MM.1S (cell line): ENCODE results near the gene MMP15.
"Not testable (repeated sequence)": the region's sequence is repeated elsewhere in the genome, so short reads cannot be mapped to it uniquely, and the experiment has no call there.

ENCODE experiments used
- DNase-seq: peaks from one replicate; pipeline ENCODE4 v3.0.0-alpha.2; 2015
- H2AFZ ChIP-seq: fragments of 300-600 bp; sonication (generic); 2 replicates; pipeline ENCODE4 v1.6.0; 2016; ENCODE audit warnings: antibody characterized with exemption, low read length
- H3F3A ChIP-seq: fragments of 300-600 bp; sonication (generic); 2 replicates; pipeline ENCODE4 v1.6.1; 2016; ENCODE audit warnings: mild to moderate bottlenecking, antibody characterized with exemption, low read length, moderate library complexity, mixed read lengths; ENCODE audit not compliant: insufficient read depth
- H3K27ac ChIP-seq: fragments of 300-600 bp; sonication (generic); 2 replicates; pipeline ENCODE4 v1.5.1; 2016; ENCODE audit warnings: mild to moderate bottlenecking, low read length
- H3K27me3 ChIP-seq: fragments of 300-600 bp; sonication (generic); replicated peaks from 2 replicates; pipeline ENCODE4 v1.6.0; 2016; ENCODE audit warnings: low read length; ENCODE audit not compliant: insufficient read depth
- H3K36me3 ChIP-seq: fragments of 300-600 bp; sonication (generic); replicated peaks from 2 replicates; pipeline ENCODE4 v1.6.1; 2016; ENCODE audit warnings: mild to moderate bottlenecking, low read length, mixed read lengths; ENCODE audit not compliant: insufficient read depth
- H3K4me1 ChIP-seq: fragments of 300-600 bp; sonication (generic); 2 replicates; pipeline ENCODE4 v1.6.1; 2016; ENCODE audit warnings: low read length, mixed read lengths
- H3K4me2 ChIP-seq: fragments of 300-600 bp; sonication (generic); 2 replicates; pipeline ENCODE4 v1.6.0; 2016; ENCODE audit warnings: low read depth, low read length
- H3K4me3 ChIP-seq: fragments of 300-600 bp; sonication (generic); 2 replicates; pipeline ENCODE4 v1.5.1; 2016; ENCODE audit warnings: low read length, mixed read lengths
- H3K79me2 ChIP-seq: fragments of 300-600 bp; sonication (generic); 2 replicates; pipeline ENCODE4 v1.6.1; 2016; ENCODE audit warnings: mixed run types, low read length, mixed read lengths
- H3K9ac ChIP-seq: fragments of 300-600 bp; sonication (generic); 2 replicates; pipeline ENCODE4 v1.6.1; 2016; ENCODE audit warnings: low read length, mixed read lengths
- H3K9me2 ChIP-seq: fragments of 300-600 bp; sonication (generic); replicated peaks from 2 replicates; pipeline ENCODE4 v1.6.1; 2016; ENCODE audit warnings: mild to moderate bottlenecking, low read length, mixed read lengths; ENCODE audit not compliant: insufficient read depth
- H3K9me3 ChIP-seq: fragments of 300-600 bp; sonication (generic); replicated peaks from 2 replicates; pipeline ENCODE4 v1.6.1; 2016; ENCODE audit warnings: mild to moderate bottlenecking, low read length, mixed read lengths; ENCODE audit not compliant: insufficient read depth
- H4K20me1 ChIP-seq: fragments of 300-600 bp; sonication (generic); 2 replicates; pipeline ENCODE4 v1.6.1; 2016; ENCODE audit warnings: mild to moderate bottlenecking, low read length, moderate library complexity, mixed read lengths; ENCODE audit not compliant: insufficient read depth
- EZH2 ChIP-seq: fragments of 300-600 bp; sonication (generic); optimal IDR thresholded peaks from 2 replicates; pipeline ENCODE3; 2017; ENCODE audit warnings: low read depth, mild to moderate bottlenecking, antibody characterized with exemption, low read length, mixed read lengths
- EZH2phosphoT487 ChIP-seq: fragments of 300-600 bp; sonication (generic); IDR thresholded peaks from 2 replicates; pipeline ENCODE4 v1.6.1; 2018; ENCODE audit warnings: antibody characterized with exemption, low read length
- TF ChIP-seq, protein P1 (sequence below): fragments of 300-600 bp; sonication (generic); IDR thresholded peaks from 2 replicates; pipeline ENCODE4 v1.5.1; 2016; ENCODE audit warnings: antibody characterized with exemption, low read length, mixed read lengths

MMP15 gene

DNA sequence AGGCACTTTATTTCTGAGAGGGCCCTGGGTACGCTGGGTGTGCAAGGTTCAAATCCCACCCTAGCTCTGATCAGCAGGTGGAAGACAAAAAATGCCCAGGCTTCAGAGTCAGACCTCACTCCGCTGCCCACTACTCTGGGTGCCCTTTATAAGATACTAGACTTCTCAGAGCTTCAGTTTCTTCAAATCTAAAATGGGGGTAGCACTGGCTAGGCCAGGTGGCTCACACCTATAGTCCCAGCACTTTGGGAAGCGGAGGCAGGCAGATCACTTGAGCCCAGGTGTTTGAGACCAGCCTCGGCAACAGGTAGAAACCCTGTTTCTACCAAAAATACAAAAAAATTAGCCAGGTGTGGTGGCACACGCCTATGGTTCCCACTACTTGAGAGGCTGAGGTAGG lies 22.6 kb upstream of the MMP15 start:
- Histone ChIP-seq H3F3A (peaks cover 14% of the 10 kb centered on the region), H3K9me3 (no peaks in the 10 kb centered on the region), H4K20me1 (no peaks in the 10 kb centered on the region), H3K4me1 (peaks cover 16% of the 10 kb centered on the region), H3K9me2 (no peaks in the 10 kb centered on the region), H3K4me3 (no peak overlapping the region), H3K27ac (no peak overlapping the region), H2AFZ (no peak overlapping the region), H3K4me2 (no peak overlapping the region), H3K79me2 (peaks cover 15% of the 10 kb centered on the region), H3K27me3 (no peaks in the 10 kb centered on the region), H3K9ac (no peak overlapping the region), H3K36me3 (no peaks in the 10 kb centered on the region)
- DNase-seq, result no peak
- TF ChIP-seq EZH2phosphoT487, result no peak
- TF ChIP-seq, protein P1, sequence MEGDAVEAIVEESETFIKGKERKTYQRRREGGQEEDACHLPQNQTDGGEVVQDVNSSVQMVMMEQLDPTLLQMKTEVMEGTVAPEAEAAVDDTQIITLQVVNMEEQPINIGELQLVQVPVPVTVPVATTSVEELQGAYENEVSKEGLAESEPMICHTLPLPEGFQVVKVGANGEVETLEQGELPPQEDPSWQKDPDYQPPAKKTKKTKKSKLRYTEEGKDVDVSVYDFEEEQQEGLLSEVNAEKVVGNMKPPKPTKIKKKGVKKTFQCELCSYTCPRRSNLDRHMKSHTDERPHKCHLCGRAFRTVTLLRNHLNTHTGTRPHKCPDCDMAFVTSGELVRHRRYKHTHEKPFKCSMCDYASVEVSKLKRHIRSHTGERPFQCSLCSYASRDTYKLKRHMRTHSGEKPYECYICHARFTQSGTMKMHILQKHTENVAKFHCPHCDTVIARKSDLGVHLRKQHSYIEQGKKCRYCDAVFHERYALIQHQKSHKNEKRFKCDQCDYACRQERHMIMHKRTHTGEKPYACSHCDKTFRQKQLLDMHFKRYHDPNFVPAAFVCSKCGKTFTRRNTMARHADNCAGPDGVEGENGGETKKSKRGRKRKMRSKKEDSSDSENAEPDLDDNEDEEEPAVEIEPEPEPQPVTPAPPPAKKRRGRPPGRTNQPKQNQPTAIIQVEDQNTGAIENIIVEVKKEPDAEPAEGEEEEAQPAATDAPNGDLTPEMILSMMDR, result no peak
- no peak for TF ChIP-seq EZH2

DNA sequence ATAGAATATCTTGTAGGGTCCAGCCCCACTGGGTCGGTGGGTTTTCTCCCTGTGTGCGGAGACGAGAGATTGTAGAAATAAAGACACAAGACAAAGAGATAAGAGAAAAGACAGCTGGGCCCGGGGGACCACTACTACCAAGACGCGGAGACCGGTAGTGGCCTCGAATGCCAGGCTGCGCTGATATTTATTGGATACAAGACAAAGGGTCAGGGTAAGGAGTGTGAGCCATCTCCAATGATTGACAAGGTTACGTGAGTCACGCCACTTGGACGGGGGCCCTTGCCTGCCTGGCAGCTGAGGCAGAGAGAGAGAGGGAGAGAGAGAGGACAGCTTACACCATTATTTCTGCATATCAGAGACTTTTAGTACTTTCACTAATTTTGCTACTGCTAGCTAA lies 20.8 kb upstream of the MMP15 start:
- H4K20me1 ChIP-seq, H3K9me2 ChIP-seq, H3K4me3 ChIP-seq, H3K9ac ChIP-seq, H2AFZ ChIP-seq, H3K79me2 ChIP-seq, H3K4me2 ChIP-seq, H3K27me3 ChIP-seq, H3K27ac ChIP-seq, H3K36me3 ChIP-seq, H3K9me3 ChIP-seq, DNase-seq, H3K4me1 ChIP-seq, H3F3A ChIP-seq: not testable (repeated sequence)

DNA sequence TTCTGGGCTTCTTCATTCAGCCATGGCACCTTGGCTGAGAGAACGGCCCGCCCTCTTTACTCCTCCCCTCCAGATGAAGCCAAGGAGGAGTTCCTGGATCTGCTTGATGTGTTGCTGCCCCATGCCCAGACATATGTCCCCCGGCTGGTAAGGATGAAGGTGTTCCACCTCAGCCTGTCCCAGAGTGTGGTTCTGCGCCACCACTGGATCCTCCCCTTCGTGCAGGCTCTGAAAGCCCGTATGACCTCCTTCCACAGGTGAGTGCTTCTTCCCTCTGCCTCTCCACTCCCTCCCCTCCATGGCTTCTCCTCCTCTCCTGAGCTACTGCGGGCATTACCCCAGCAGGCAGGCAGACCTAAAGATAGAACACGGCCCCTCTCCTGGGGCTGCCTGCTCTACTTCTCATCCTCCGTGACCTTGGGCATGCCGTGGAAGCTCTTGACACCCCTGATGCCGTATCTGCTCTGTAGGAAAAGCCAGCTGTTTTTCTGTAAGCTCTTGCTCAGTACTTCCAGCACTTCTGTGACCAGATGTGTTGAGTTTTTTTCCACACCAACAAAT lies 15.6 kb upstream of the MMP15 start:
- H4K20me1 ChIP-seq, result no peaks in the 10 kb centered on the region
- H2AFZ ChIP-seq, result no peak overlapping the region
- TF ChIP-seq EZH2phosphoT487, result no peak
- no peak for TF ChIP-seq EZH2
- TF ChIP-seq, protein P1, result no peak
- H3K9me2 ChIP-seq, result no peaks in the 10 kb centered on the region
- H3K4me2 ChIP-seq, result no peak overlapping the region
- H3F3A ChIP-seq, result no peaks in the 10 kb centered on the region
- no peaks in the 10 kb centered on the region for H3K4me1 ChIP-seq
- no peaks in the 10 kb centered on the region for H3K27me3 ChIP-seq
- no peak for DNase-seq
- no peaks in the 10 kb centered on the region for H3K36me3 ChIP-seq
- H3K9me3 ChIP-seq, result no peaks in the 10 kb centered on the region
- H3K4me3 ChIP-seq, result no peak overlapping the region
- H3K27ac ChIP-seq, result no peak overlapping the region
- no peaks in the 10 kb centered on the region for H3K79me2 ChIP-seq
- no peak overlapping the region for H3K9ac ChIP-seq

DNA sequence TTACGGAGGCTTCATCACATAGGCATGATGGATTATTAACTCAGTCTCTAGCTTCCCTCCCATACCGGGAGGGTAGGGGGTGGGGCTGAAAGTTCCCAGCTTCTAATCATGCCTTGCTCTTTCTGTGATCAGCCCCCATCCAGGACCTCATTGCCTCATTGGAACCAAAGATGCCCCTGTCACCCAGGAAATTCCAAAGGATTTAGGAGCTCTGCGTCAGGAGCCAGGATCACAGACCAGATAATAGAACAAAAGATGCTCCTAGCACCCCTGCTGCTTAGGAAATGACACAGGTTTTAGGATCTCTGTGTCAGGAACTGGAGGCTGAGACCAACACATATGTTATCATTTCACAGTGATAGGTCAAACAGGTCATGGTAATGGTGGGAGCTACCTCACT lies 14.7 kb upstream of the MMP15 start:
- Histone ChIP-seq H3F3A (no peaks in the 10 kb centered on the region), H3K9ac (no peak overlapping the region), H3K27me3 (no peaks in the 10 kb centered on the region), H3K79me2 (no peaks in the 10 kb centered on the region), H3K36me3 (no peaks in the 10 kb centered on the region), H3K27ac (no peak overlapping the region), H3K9me3 (no peaks in the 10 kb centered on the region), H3K9me2 (no peaks in the 10 kb centered on the region), H3K4me1 (no peaks in the 10 kb centered on the region), H4K20me1 (no peaks in the 10 kb centered on the region), H3K4me3 (no peak overlapping the region), H2AFZ (no peak overlapping the region), H3K4me2 (no peak overlapping the region)
- DNase-seq, result no peak
- TF ChIP-seq EZH2phosphoT487, result no peak
- no peak for TF ChIP-seq EZH2
- TF ChIP-seq, protein P1, result no peak
